HepG2 (cell line): Measurements from ENCODE around the gene PMPCB. TPM values are rescaled to one million over a fixed set of nuclear protein-coding genes. Genes with fewer than 3 reads are reported as not detected.

Source experiments
- CREM ChIP-seq, 2 experiments: sonication (generic) in 1 of 2; formaldehyde crosslinking in 1 of 2; IDR thresholded peaks; 2 replicates each; pipeline versions ENCODE4 v1.4.0 to v1.6.1; 2016 to 2020; ENCODE audit warnings: antibody characterized with exemption in 1 of 2, mild to moderate bottlenecking in 1 of 2, missing genetic modification reagents in 1 of 2
- GATAD2A ChIP-seq: IDR thresholded peaks from 2 replicates; pipeline ENCODE4 v1.6.1; 2016
- GMEB1 ChIP-seq: sonication (generic); formaldehyde crosslinking; IDR thresholded peaks from 2 replicates; pipeline ENCODE4 v1.5.1; 2020; ENCODE audit warnings: missing genetic modification reagents, mild to moderate bottlenecking, borderline replicate concordance
- GPBP1L1 ChIP-seq: sonication (generic); formaldehyde crosslinking; IDR thresholded peaks from 2 replicates; pipeline ENCODE4 v1.5.0; 2020; ENCODE audit warnings: mild to moderate bottlenecking, missing genetic modification reagents
- NR0B2 ChIP-seq: sonication (generic); formaldehyde crosslinking; IDR thresholded peaks from 2 replicates; pipeline ENCODE4 v1.4.0; 2020; ENCODE audit warnings: mild to moderate bottlenecking, missing genetic modification reagents
- SP1 ChIP-seq, 2 experiments: fragments of 450-650 bp in 1 of 2; sonication (generic) in 1 of 2; formaldehyde crosslinking in 1 of 2; IDR thresholded peaks; 2 replicates each; pipeline versions ENCODE4 v1.4.0 to v1.6.1; 2016 to 2020; ENCODE audit warnings: missing genetic modification reagents in 1 of 2
- ZBTB40 ChIP-seq, 2 experiments: fragments of 450-650 bp in 1 of 2; sonication (generic) in 1 of 2; formaldehyde crosslinking in 1 of 2; IDR thresholded peaks; 2 replicates each; pipeline versions ENCODE4 v1.6.1 to v1.8.0; 2016 to 2022; ENCODE audit warnings: antibody characterized with exemption in 1 of 2, mild to moderate bottlenecking in 1 of 2, missing genetic modification reagents in 1 of 2
- ZC3H13 ChIP-seq: sonication (generic); formaldehyde crosslinking; IDR thresholded peaks from 2 replicates; pipeline ENCODE4 v1.8.1; 2023; ENCODE audit warnings: mild to moderate bottlenecking, missing genetic modification reagents, moderate library complexity
- ZFP82 ChIP-seq: sonication (generic); formaldehyde crosslinking; IDR thresholded peaks from 2 replicates; pipeline ENCODE4 v1.5.1; 2020; ENCODE audit warnings: mild to moderate bottlenecking, missing genetic modification reagents, borderline replicate concordance
- ZNF367 ChIP-seq: sonication (generic); formaldehyde crosslinking; IDR thresholded peaks from 2 replicates; pipeline ENCODE4 v1.4.0; 2020; ENCODE audit warnings: missing genetic modification reagents, borderline replicate concordance
- ZNF441 ChIP-seq: sonication (generic); formaldehyde crosslinking; IDR thresholded peaks from 2 replicates; pipeline ENCODE4 v1.7.0; 2021; ENCODE audit warnings: missing genetic modification reagents, borderline replicate concordance
- ZNF710 ChIP-seq: sonication (generic); formaldehyde crosslinking; IDR thresholded peaks from 2 replicates; pipeline ENCODE4 v1.5.0; 2020; ENCODE audit warnings: mild to moderate bottlenecking, missing genetic modification reagents, borderline replicate concordance
- polyA plus RNA-seq, 8 experiments: library from polyadenylated mRNA; depleted of rRNA in 3 of 8; stranded (reverse) in 7 of 8; unstranded in 1 of 8; fragments of >200 nt; fragmentation: Illumina TruSeq in 4 of 8; extraction: Trizol in 4 of 8; gene quantifications; 2 replicates each; pipeline versions ENCODE4 v1.2.1 to v1.2.3, GENCODE V29; 2011 to 2016; ENCODE audit warnings: low read depth in 4 of 8, missing spikeins in 1 of 8, mixed read lengths in 1 of 8; ENCODE audit not compliant: insufficient read depth in 1 of 8
- total RNA-seq, 5 experiments: library from RNA; depleted of rRNA; stranded (reverse); fragments of >200 nt; fragmentation: Illumina TruSeq; extraction: Trizol; gene quantifications; 2 replicates each; pipeline ENCODE4 v1.2.3, GENCODE V29; 2016; ENCODE audit warnings: low read depth in 1 of 5

Gene PMPCB
- total and polyA plus RNA-seq, 2 of the 13 experiments (the other 11 are each of a cell fraction or from before 2014, with no cell fraction given), result 80.8 to 124 TPM

- TF ChIP-seq SP1 (IDR thresholded peaks at IDR 0.05) (no peak), SP1 (CRISPR knock-in tag; IDR thresholded peaks at IDR 0.05) (peak; percentile 65; the same call in 1 of the 2 replicates), ZFP82 (CRISPR knock-in tag) (peak; percentile 71; the same call in 1 of the 2 replicates), CREM (IDR thresholded peaks at IDR 0.05) (peak; percentile 82), CREM (CRISPR knock-in tag; IDR thresholded peaks at IDR 0.05) (no peak), GMEB1 (CRISPR knock-in tag) (peak; percentile 81), NR0B2 (no peak; the same call in 1 of the 2 replicates), ZNF441 (peak; percentile 43; the same call in 1 of the 2 replicates), GPBP1L1 (CRISPR knock-in tag) (no peak), ZNF367 (CRISPR knock-in tag) (no peak; the same call in 1 of the 2 replicates), ZC3H13 (no peak), ZNF710 (CRISPR knock-in tag) (no peak; the same call in 1 of the 2 replicates), ZBTB40 (IDR thresholded peaks at IDR 0.05) (peak; percentile 71), ZBTB40 (CRISPR knock-in tag; IDR thresholded peaks at IDR 0.05) (peak; percentile 55; the same call in 1 of the 2 replicates), GATAD2A (CRISPR knock-in tag) (peak; percentile 59)
Observed at GRCh38 chr7:103344453-103345149, 47.4 kb downstream of the PMPCB start, which contains the start of gene DNAJC2 (continued).
